Body of pancreas (tissue), 4 donors: ENCODE results near the gene MED17. TPM values are rescaled to one million over a fixed set of nuclear protein-coding genes. Genes with fewer than 3 reads are reported as not detected.
A peak's percentile ranks its signal among the peaks of the same experiment; 100 is the strongest.

Source experiments
- ATAC-seq: fragments of 150-250 bp; one replicate; pipeline ENCODE4 v1.9.1; 2016
- DNase-seq, 4 donors: peaks; one replicate each; pipeline ENCODE4 v3.0.0-alpha.2; 2019
- H3K27ac ChIP-seq, 4 donors: fragments of 200-600 bp; sonication (generic); 1 replicate in 3 of 4; 2 replicates in 1 of 4; pipeline versions ENCODE4 v1.5.1 to v1.6.1; 2016 to 2019; ENCODE audit warnings: mild to moderate bottlenecking in 1 of 4, mixed read lengths in 1 of 4, moderate library complexity in 1 of 4
- H3K27me3 ChIP-seq, 2 donors: fragments of 200-600 bp; sonication (generic); one replicate each; pipeline ENCODE4 v1.6.0; 2016; ENCODE audit warnings: mild to moderate bottlenecking in 1 of 2
- H3K36me3 ChIP-seq, 2 donors: fragments of 200-600 bp; sonication (generic); replicated peaks in 1 of 2; 2 replicates each; pipeline ENCODE4 v1.5.1; 2016; ENCODE audit warnings: low read depth in 2 of 2; ENCODE audit not compliant: insufficient read depth in 1 of 2
- H3K4me1 ChIP-seq: fragments of 200-600 bp; sonication (generic); one replicate; pipeline ENCODE4 v1.6.0; 2016
- H3K4me3 ChIP-seq, 2 donors: fragments of 200-600 bp; sonication (generic); 1 replicate in 1 of 2; 2 replicates in 1 of 2; pipeline ENCODE4 v1.5.1; 2016 to 2019
- H3K9me3 ChIP-seq, 3 donors: fragments of 200-600 bp; sonication (generic); 1 replicate in 2 of 3; 2 replicates in 1 of 3; pipeline ENCODE4 v1.5.1; 2016
- CTCF ChIP-seq, 7 experiments: fragments of 450-650 bp in 4 of 7; fragments of 200-600 bp in 3 of 7; sonication (generic) in 3 of 7; IDR thresholded peaks; one replicate each; pipeline ENCODE4 v1.5.1; 2016 to 2019; ENCODE audit warnings: antibody characterized with exemption in 7 of 7
- POLR2A ChIP-seq, 3 donors: fragments of 450-650 bp; IDR thresholded peaks; one replicate each; pipeline ENCODE4 v1.6.1; 2016; ENCODE audit warnings: antibody characterized with exemption in 3 of 3, mild to moderate bottlenecking in 2 of 3
- WGBS, 2 donors: methylation state at CpG; one replicate each; pipeline ENCODE4 v1.1.5; 2017; 5-methylcytosine and 5-hydroxymethylcytosine counted together
- intact Hi-C: fragments of 100-400 bp; cut with DNase I; formaldehyde crosslinking; loops from one replicate; pipeline ENCODE4 v1.15.1; 2023
- total RNA-seq, 2 donors: library from RNA; depleted of rRNA; stranded (reverse); fragments of >200 nt; gene quantifications; one replicate each; pipeline ENCODE4 v1.1.0, GENCODE V29; 2016

MED17 gene
- total RNA-seq, 2 donors from 2014 or later: 18.9 to 22.4 TPM

- Histone ChIP-seq H3K9me3 (no peaks in the 10 kb centered on the region), H3K27ac (no peak overlapping the region), H3K4me3 (no peak overlapping the region), H3K36me3 (no peaks in the 10 kb centered on the region), H3K27me3 (no peaks in the 10 kb centered on the region), H3K4me1 (no peaks in the 10 kb centered on the region)
- TF ChIP-seq CTCF (IDR thresholded peaks at IDR 0.05): no peak
- no peak for TF ChIP-seq POLR2A (IDR thresholded peaks at IDR 0.05)
- 90 to 91% methylated on average over 4 of the region's 4 CpGs for WGBS, 2 donors
- intact Hi-C loops: no loop called here
- no peak for ATAC-seq
- DNase-seq: no peak
Observed at GRCh38 chr11:93842034-93842433, 58.0 kb downstream of the MED17 start.

- no peaks in the 10 kb centered on the region for H3K27me3 ChIP-seq
- ATAC-seq: no peak
- no peak overlapping the region for H3K27ac ChIP-seq
- WGBS, 2 donors: 55 to 71% methylated on average over 6 of the region's 6 CpGs
- intact Hi-C loops: no loop called here
- no peak for TF ChIP-seq POLR2A (IDR thresholded peaks at IDR 0.05)
- TF ChIP-seq CTCF (IDR thresholded peaks at IDR 0.05): no peak
- no peaks in the 10 kb centered on the region for H3K4me1 ChIP-seq
- H3K9me3 ChIP-seq: no peaks in the 10 kb centered on the region
- peak in 2 of 4 donors; percentile 16 to 37 for DNase-seq
- no peak overlapping the region for H3K4me3 ChIP-seq
- H3K36me3 ChIP-seq: no peaks in the 10 kb centered on the region
Observed at GRCh38 chr11:93842461-93842860, 58.4 kb downstream of the MED17 start.

- DNase-seq (no peak), ATAC-seq (no peak)
- Histone ChIP-seq H3K36me3 (no peaks in the 10 kb centered on the region), H3K27me3 (no peaks in the 10 kb centered on the region), H3K4me3 (no peak overlapping the region), H3K4me1 (no peaks in the 10 kb centered on the region), H3K9me3 (no peaks in the 10 kb centered on the region), H3K27ac (no peak overlapping the region)
- WGBS, 2 donors: 88 to 91% methylated on average over 5 of the region's 5 CpGs
- intact Hi-C loops: no loop called here
- TF ChIP-seq CTCF (IDR thresholded peaks at IDR 0.05): no peak
- no peak for TF ChIP-seq POLR2A (IDR thresholded peaks at IDR 0.05)
Observed at GRCh38 chr11:93843906-93844305, 59.8 kb downstream of the MED17 start.

GRCh38 chr11:93844568-93844967 is 60.5 kb downstream of the MED17 start:
- TF ChIP-seq POLR2A (IDR thresholded peaks at IDR 0.05): no peak
- TF ChIP-seq CTCF (IDR thresholded peaks at IDR 0.05): no peak
- no peak for DNase-seq
- Histone ChIP-seq H3K27ac (no peak overlapping the region), H3K36me3 (no peaks in the 10 kb centered on the region), H3K9me3 (no peaks in the 10 kb centered on the region), H3K4me3 (no peak overlapping the region), H3K4me1 (peaks cover 5% of the 10 kb centered on the region), H3K27me3 (no peaks in the 10 kb centered on the region)
- intact Hi-C loops: no loop called here
- no peak for ATAC-seq
- 65 to 82% methylated on average over 4 to 7 of the region's 7 CpGs for WGBS, 2 donors

GRCh38 chr11:93845181-93846092 is 61.4 kb downstream of the MED17 start:
- Histone ChIP-seq H3K27me3 (no peaks in the 10 kb centered on the region), H3K9me3 (no peaks in the 10 kb centered on the region), H3K4me3 (no peak overlapping the region), H3K27ac (no peak overlapping the region), H3K4me1 (peaks cover 13% of the 10 kb centered on the region), H3K36me3 (no peaks in the 10 kb centered on the region)
- TF ChIP-seq CTCF (IDR thresholded peaks at IDR 0.05) (no peak), POLR2A (IDR thresholded peaks at IDR 0.05) (no peak)
- intact Hi-C loops: no loop called here
- DNase-seq: no peak
- 80 to 83% methylated on average over 8 of the region's 8 CpGs for WGBS, 2 donors
- ATAC-seq: no peak
